SK-N-SH treated with all-trans-retinoic acid at 6 μM for 48 hours (cell line): ENCODE results near the gene ITGB4.

ENCODE experiments used
- ATAC-seq: fragments of 200-7000 bp; cut with Tn5 transposase; 3 replicates; pipeline ENCODE4 v1.9.1; 2020; ENCODE audit warnings: mild to moderate bottlenecking, moderate library complexity
- ARNTL ChIP-seq: fragments of 450-650 bp; formaldehyde crosslinking; IDR thresholded peaks from 2 replicates; pipeline ENCODE4 v1.5.0; 2020; ENCODE audit warnings: low read depth, mild to moderate bottlenecking, moderate library complexity, borderline replicate concordance
- BACH2 ChIP-seq: fragments of 250-450 bp; sonication (Bioruptor Pico); IDR thresholded peaks from 2 replicates; pipeline ENCODE4 v1.9.0; 2021; ENCODE audit warnings: mild to moderate bottlenecking, borderline replicate concordance
- CREB5 ChIP-seq: fragments of 250-450 bp; sonication (Bioruptor Pico); IDR thresholded peaks from 2 replicates; pipeline ENCODE4 v1.5.1; 2020; ENCODE audit warnings: low read depth, mild to moderate bottlenecking, moderate library complexity
- CSDC2 ChIP-seq: fragments of 250-450 bp; sonication (Bioruptor Pico); IDR thresholded peaks from 2 replicates; pipeline ENCODE4 v1.5.0; 2020; ENCODE audit warnings: mild to moderate bottlenecking, moderate library complexity
- CSRNP3 ChIP-seq: fragments of 250-450 bp; sonication (Bioruptor Pico); IDR thresholded peaks from 2 replicates; pipeline ENCODE4 v1.5.1; 2021; ENCODE audit warnings: mild to moderate bottlenecking, moderate library complexity
- ESRRG ChIP-seq: fragments of 250-450 bp; sonication (Bioruptor Pico); IDR thresholded peaks from 2 replicates; pipeline ENCODE4 v1.6.1; 2021; ENCODE audit warnings: mild to moderate bottlenecking
- GLIS3 ChIP-seq: fragments of 250-450 bp; sonication (Bioruptor Pico); IDR thresholded peaks from 2 replicates; pipeline ENCODE4 v1.5.0; 2020; ENCODE audit warnings: mild to moderate bottlenecking, moderate library complexity
- ISL1 ChIP-seq: fragments of 250-450 bp; sonication (Bioruptor Pico); IDR thresholded peaks from 2 replicates; pipeline ENCODE4 v2.1.2; 2022; ENCODE audit warnings: mild to moderate bottlenecking, moderate library complexity
- OSR1 ChIP-seq: fragments of 250-450 bp; sonication (Bioruptor Pico); IDR thresholded peaks from 2 replicates; pipeline ENCODE4 v1.8.0; 2022; ENCODE audit warnings: moderate library complexity, mild to moderate bottlenecking, inconsistent platforms
- PATZ1 ChIP-seq: fragments of 250-450 bp; sonication (Bioruptor Pico); IDR thresholded peaks from 2 replicates; pipeline ENCODE4 v1.8.0; 2020; ENCODE audit warnings: mild to moderate bottlenecking, moderate library complexity, borderline replicate concordance
- POU6F1 ChIP-seq: fragments of 250-450 bp; sonication (Bioruptor Pico); IDR thresholded peaks from 2 replicates; pipeline ENCODE4 v1.8.0; 2021; ENCODE audit warnings: low read depth, mild to moderate bottlenecking, moderate library complexity, borderline replicate concordance
- PPARA ChIP-seq: fragments of 250-450 bp; sonication (Bioruptor Pico); IDR thresholded peaks from 2 replicates; pipeline ENCODE4 v1.5.0; 2020; ENCODE audit warnings: mild to moderate bottlenecking, borderline replicate concordance
- RARB ChIP-seq: fragments of 250-450 bp; sonication (Bioruptor Pico); IDR thresholded peaks from 2 replicates; pipeline ENCODE4 v1.8.0; 2021; ENCODE audit warnings: mild to moderate bottlenecking, moderate library complexity
- SNAI2 ChIP-seq: fragments of 250-450 bp; sonication (Bioruptor Pico); IDR thresholded peaks from 2 replicates; pipeline ENCODE4 v1.5.0; 2020; ENCODE audit warnings: mild to moderate bottlenecking, moderate library complexity
- TCF4 ChIP-seq: fragments of 250-450 bp; sonication (Bioruptor Pico); IDR thresholded peaks from 2 replicates; pipeline ENCODE4 v1.8.0; 2021; ENCODE audit warnings: mild to moderate bottlenecking, moderate library complexity, borderline replicate concordance
- TOX ChIP-seq: fragments of 250-450 bp; sonication (Bioruptor Pico); IDR thresholded peaks from 2 replicates; pipeline ENCODE4 v1.8.0; 2021; ENCODE audit warnings: mild to moderate bottlenecking, moderate library complexity, borderline replicate concordance
- TSHZ2 ChIP-seq: fragments of 250-450 bp; sonication (Bioruptor Pico); IDR thresholded peaks from 2 replicates; pipeline ENCODE4 v1.5.0; 2020; ENCODE audit warnings: mild to moderate bottlenecking, moderate library complexity
- ZC3H10 ChIP-seq: fragments of 250-450 bp; sonication (Bioruptor Pico); IDR thresholded peaks from 2 replicates; pipeline ENCODE4 v1.5.1; 2021; ENCODE audit warnings: mild to moderate bottlenecking, moderate library complexity
- ZFP3 ChIP-seq: fragments of 250-450 bp; sonication (Bioruptor Pico); IDR thresholded peaks from 2 replicates; pipeline ENCODE4 v1.5.0; 2020; ENCODE audit warnings: mild to moderate bottlenecking, moderate library complexity
- ZFP30 ChIP-seq: fragments of 450-650 bp; formaldehyde crosslinking; IDR thresholded peaks from 2 replicates; pipeline ENCODE4 v1.5.0; 2022; ENCODE audit warnings: mild to moderate bottlenecking, moderate library complexity
- ZNF565 ChIP-seq: fragments of 450-650 bp; formaldehyde crosslinking; conservative IDR thresholded peaks from 2 replicates; pipeline ENCODE4 v1.5.0; 2020; ENCODE audit warnings: low read depth, mild to moderate bottlenecking, moderate library complexity
- ZNF70 ChIP-seq: fragments of 450-650 bp; formaldehyde crosslinking; IDR thresholded peaks from 2 replicates; pipeline ENCODE4 v1.5.0; 2020; ENCODE audit warnings: mild to moderate bottlenecking, moderate library complexity
- ZNF8 ChIP-seq: fragments of 450-650 bp; formaldehyde crosslinking; IDR thresholded peaks from 2 replicates; pipeline ENCODE4 v1.5.0; 2020; ENCODE audit warnings: mild to moderate bottlenecking, moderate library complexity

The ITGB4 gene

GRCh38 chr17:75785016-75785890 is 64.0 kb downstream of the ITGB4 start:
- TF ChIP-seq ARNTL (no peak), CREB5 (CRISPR knock-in tag) (peak; percentile 38; the same call in 1 of the 2 replicates), CSDC2 (CRISPR knock-in tag) (peak; percentile 97), TOX (CRISPR knock-in tag) (no peak), ESRRG (CRISPR knock-in tag) (peak; percentile 83), POU6F1 (CRISPR knock-in tag) (no peak), RARB (CRISPR knock-in tag) (peak; percentile 75), PATZ1 (CRISPR knock-in tag) (peak; percentile 9), ZFP3 (CRISPR knock-in tag) (peak; percentile 83), ISL1 (no peak; the same call in 1 of the 2 replicates), ZNF8 (CRISPR knock-in tag) (0 out of 2 replicates have a peak, but pooled peaks have one; percentile 44), ZNF70 (CRISPR knock-in tag) (peak; percentile 44; the same call in 1 of the 2 replicates), BACH2 (CRISPR knock-in tag) (no peak), GLIS3 (CRISPR knock-in tag) (peak; percentile 76), ZC3H10 (CRISPR knock-in tag) (no peak; the same call in 1 of the 2 replicates), TCF4 (CRISPR knock-in tag) (no peak), ZFP30 (no peak; the same call in 1 of the 2 replicates), SNAI2 (CRISPR knock-in tag) (peak; percentile 86), TSHZ2 (CRISPR knock-in tag) (peak; percentile 81; the same call in 1 of the 2 replicates), ZNF565 (peak; percentile 84), PPARA (CRISPR knock-in tag) (no peak), CSRNP3 (CRISPR knock-in tag) (peak; percentile 88), OSR1 (CRISPR knock-in tag) (peak; percentile 76; the same call in 1 of the 2 replicates)
- peak; percentile 78 for ATAC-seq

GRCh38 chr17:75791254-75791653 is 70.0 kb downstream of the ITGB4 start:
- ATAC-seq, result no peak
- no peak for TF ChIP-seq OSR1 (CRISPR knock-in tag)
- no peak for TF ChIP-seq SNAI2 (CRISPR knock-in tag)
- no peak for TF ChIP-seq ESRRG (CRISPR knock-in tag)
- TF ChIP-seq PATZ1 (CRISPR knock-in tag), result no peak
- no peak for TF ChIP-seq TSHZ2 (CRISPR knock-in tag)
- no peak for TF ChIP-seq ARNTL
- no peak for TF ChIP-seq RARB (CRISPR knock-in tag)
- TF ChIP-seq ZNF565, result no peak
